RKO (cell line): ENCODE data around the gene MRPS11.
"Not testable (repeated sequence)": the region's sequence is repeated elsewhere in the genome, so short reads cannot be mapped to it uniquely, and the experiment has no call there.

Source experiments
- DNase-seq: peaks from one replicate; pipeline ENCODE4 v3.0.0-alpha.2; 2016; ENCODE audit warnings: low spot score

Gene MRPS11

GRCh38 chr15:88467073-88467934 is at the start of gene MRPS11, which contains the start of gene MRPL46:
TSS of gene MRPS11 (plus strand) at chr15:88467708. CDS start at chr15:88467718, 10 bp downstream.
TSS of gene MRPL46 (minus strand) at chr15:88467388. CDS start at chr15:88467377, 11 bp downstream.
- peak; percentile 88 for DNase-seq

- DNase-seq, result peak; percentile 44
These were observed 47.7 kb upstream of the MRPS11 start for GRCh38 chr15:88419830-88420229.

- no peak for DNase-seq
These were observed 44.2 kb upstream of the MRPS11 start for GRCh38 chr15:88423331-88423730.

- DNase-seq, result no peak
These were observed 41.2 kb upstream of the MRPS11 start for GRCh38 chr15:88426304-88426703.

GRCh38 chr15:88428053-88428452 is 39.5 kb upstream of the MRPS11 start:
- DNase-seq, result no peak

DNA sequence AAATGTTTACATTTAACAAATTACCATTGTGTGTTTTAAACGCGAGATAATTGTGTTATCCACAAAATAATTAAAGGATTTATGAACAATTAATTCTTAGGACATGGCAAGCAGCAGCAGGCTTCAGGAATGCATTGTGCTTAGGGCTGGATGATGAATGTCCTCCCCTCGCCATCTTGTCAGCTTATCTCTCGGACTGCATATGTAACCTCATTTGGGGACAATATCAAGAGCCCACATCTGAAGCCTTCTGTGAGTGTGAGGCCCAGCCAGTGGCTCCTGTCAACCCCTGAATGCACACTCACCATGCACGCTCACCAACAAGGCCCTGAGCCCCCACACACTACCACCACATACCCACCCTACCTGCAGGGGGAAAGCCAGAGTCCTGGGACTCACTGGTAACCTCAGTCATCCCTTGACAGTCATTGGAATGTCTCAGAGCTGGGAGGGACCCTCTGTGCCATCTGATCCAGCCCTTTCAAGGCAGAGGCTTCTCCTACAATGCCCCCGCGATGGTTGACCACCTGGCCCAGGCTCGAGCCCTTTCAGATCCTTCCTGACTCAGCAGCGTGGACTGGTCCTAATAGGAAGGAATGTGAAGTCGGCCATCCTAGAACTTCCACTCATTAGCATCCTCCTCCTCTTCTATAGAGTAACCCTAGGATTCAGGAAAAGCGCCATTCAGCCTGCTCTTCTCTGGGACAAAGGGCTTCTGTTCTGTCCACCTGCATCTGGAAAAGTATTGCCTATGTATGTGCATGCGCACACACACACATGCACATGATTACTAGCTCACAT is 38.5 kb upstream of the MRPS11 start:
- no peak for DNase-seq

DNA sequence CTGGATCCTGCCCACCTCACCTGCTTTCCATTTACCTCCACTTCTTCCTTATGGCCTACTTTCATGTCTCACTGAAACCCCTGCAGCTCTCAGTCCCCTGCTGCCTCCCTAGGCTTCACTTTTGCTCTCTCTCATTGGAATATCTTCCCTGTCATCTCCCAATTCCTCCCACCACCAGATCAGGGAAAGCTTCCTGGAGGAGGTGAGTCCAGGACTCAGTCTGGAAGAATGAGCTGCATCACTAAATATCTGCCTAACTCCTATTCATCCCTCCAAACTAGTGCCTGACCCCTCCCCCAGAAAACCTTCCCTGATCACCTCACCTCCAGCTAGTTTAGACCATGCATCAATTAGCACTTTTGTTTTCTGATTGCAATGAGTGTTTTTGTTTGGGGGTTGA is 37.5 kb upstream of the MRPS11 start:
- DNase-seq, result no peak

GRCh38 chr15:88431441-88431840 is 36.1 kb upstream of the MRPS11 start:
- no peak for DNase-seq

DNA sequence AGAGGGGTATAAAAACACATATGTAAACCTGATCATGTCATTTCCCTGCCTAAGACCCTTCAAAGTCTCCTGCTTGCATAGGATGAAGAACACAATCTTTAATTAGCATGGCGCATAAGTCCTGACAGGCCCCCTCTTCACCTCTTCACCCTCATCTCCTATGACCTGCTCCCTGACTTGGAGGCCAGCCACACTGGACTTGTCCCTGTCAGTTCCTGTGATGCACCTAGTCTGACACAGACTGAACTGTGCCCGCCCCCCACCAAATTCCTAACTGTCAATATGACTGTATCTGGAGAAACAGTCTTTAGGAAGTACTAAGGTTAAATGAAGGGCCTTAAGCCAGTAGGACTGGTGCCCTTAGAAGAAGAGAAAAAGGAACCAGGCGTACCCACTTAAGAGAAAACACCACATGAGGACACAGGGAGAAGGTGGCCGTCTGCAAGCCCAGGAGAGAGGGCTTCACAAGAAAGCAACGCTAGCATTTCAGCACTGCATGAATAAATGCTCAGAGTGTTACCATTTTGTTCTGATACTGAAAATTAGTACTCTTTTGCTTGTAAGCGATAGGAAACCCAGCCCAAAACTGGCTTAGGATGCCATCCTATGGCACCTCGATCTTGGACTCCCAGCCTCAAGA is 34.3 kb upstream of the MRPS11 start:
- DNase-seq, result no peak

- DNase-seq, result not testable (repeated sequence)
These were observed 33.4 kb upstream of the MRPS11 start for GRCh38 chr15:88434106-88434505.

GRCh38 chr15:88438181-88438580 is 29.3 kb upstream of the MRPS11 start:
- DNase-seq, result no peak

- peak; percentile 57 for DNase-seq
These were observed 27.5 kb upstream of the MRPS11 start for GRCh38 chr15:88440021-88440420.

DNA sequence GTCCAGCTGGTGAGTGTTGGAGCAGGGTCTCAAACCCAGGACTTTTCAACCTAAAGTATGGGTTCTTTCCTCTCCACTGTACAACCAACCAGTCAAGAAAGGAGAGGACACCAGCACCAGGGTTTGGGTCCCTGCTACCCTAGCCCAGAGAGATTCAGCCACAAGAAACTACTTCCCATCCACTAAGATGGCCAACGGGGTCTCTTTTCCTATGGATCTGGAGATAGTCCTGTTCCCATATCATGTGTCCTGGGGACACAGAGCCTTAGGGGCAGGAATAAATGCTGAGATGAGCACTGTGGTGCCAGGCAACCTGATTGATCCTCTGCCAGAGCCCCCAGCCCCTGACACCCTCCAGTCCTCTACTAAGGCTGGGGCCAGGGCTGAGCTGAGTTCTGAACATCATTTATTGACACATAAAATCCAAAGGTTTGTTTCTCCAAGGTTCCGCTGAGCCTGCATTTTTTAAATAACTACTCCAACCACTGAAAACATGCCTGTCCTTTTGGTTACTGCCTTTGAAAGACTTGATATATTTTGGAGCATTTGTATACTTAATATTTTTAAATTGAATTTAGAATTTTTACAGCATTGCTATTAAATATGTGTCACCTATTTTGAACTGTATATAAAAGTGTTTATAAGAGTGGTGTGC is 26.3 kb upstream of the MRPS11 start:
- no peak for DNase-seq

DNA sequence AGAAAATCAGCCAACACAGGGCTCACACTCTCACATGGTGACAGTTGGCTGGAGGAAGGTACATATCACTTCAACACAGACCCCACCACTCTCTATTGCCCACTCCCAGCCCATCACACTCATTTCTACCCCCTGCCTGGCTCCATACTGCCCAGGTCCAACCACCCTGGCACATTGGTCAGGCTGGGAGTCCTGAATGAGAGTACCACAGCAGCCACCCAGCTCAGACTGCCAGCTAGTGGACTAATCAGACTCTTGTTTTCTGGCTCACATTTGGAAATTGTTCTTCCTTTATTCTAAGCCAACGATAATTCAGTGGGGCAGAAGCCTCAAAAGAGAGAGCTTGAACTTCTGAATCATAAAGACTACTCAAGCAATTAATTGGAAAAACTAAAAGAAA is 20.3 kb upstream of the MRPS11 start:
- DNase-seq, result no peak

DNA sequence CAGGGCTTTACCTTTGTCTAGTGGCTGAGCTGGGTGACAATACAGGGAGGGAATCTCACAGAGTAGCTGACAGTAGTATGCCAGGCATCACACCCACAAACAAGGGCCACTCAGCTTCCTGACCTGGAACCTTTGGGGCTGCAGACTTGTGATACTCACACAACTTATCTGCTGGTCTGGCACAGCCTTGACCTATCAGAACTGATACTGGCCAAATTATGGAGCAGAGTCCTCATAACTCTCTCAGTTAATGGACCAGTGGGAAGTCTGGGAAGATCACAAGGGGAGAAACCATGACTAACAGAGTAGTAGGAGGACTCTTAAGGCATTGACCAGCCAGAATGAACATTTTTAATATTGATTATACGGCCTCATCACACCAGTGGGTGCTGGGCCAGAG is 19.8 kb upstream of the MRPS11 start:
- DNase-seq, result no peak

- DNase-seq, result no peak
These were observed 18.5 kb upstream of the MRPS11 start for GRCh38 chr15:88448991-88449461.

DNA sequence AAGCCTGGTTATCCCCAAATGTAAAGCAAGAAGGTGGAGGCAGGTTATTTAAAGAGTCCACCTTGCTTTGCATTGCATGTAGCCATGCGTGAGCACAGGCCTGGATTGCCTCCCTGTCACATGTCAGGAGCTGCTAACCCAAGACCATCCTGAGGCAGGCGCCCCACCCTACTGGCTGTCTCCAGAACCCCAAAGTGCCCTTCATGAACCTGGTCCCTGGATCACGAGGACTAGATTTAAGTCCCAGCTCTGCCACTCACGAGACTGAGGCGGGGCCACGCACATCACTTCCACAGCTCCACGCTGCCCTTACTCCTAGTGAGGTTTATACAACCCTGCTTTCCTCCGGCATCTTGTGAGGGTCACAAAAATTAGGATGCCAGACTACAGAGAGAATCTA is 17.9 kb upstream of the MRPS11 start:
- DNase-seq, result no peak

DNA sequence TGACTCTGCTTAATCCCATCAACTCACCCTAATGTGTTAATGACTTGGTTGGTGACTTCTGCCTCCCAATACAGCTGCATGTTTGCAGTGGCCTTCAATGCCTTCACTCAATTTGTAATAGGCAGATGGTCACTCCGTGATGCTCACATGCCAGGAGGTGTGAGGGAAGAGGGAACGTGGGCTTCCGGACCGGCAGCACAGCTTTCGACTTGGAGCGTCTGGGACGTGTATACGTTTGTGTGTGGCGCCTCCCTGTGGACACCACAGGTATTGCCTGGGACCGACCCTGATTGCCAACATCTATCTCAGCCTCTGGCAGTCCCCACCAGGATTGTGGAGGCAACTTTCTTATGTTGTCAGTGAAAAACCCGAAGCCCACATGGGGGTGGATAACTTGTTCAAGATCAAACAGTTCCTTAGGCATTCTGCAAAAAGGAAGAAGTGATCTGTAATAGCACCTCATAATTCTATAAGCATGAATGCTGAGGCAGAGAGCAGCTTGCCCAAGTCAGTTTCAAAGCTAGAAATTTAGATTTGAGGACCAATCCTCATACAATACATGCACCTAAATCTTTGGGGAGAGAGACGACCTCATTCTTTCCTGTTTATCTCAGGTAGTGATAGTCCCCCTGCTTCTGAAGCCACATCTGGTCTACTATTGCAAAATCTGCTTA is 17.2 kb upstream of the MRPS11 start:
- peak; percentile 62 for DNase-seq

DNA sequence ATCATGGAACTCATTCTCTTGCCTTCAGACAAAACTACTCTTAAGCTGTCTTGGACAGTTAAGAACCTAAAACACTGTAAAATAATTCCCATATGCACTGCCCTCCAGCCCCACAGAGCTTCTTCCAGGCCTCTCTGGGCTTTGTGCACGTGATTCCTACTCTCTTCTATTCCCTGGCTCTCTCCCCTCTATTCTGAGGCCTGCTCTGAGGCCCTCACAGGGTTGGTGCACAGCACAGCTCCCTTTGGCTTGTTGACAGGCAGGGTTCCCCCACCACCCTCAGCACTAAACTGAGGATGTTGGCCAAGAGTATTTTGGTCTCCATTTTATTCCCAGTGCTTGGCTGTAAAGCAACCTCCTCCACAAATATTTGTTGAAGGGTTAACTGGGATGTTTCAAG is 13.9 kb upstream of the MRPS11 start:
- DNase-seq, result no peak

DNA sequence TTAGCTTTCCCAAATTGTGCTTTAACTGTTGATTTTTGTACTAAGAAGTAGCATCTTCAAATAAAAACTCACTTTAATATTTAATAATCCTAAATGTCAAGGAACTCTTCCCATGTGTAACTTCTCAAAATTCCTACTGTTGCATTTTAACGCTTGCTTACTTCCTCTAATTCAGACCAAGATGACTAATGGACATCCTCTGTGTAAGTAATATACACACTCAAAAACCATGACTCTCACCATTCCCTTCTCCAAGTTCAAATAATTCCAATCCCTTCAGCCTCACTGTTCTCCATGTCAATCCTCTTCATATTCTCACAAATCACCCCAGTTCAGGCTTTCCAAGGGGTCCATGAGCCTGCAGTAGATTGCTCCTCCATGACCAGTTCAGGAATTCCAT is 13.3 kb upstream of the MRPS11 start:
- DNase-seq, result no peak
